Measurements from ENCODE around the gene PWWP3B.
"Not testable (repeated sequence)": the region's sequence is repeated elsewhere in the genome, so short reads cannot be mapped to it uniquely, and the experiment has no call there.

Gene PWWP3B

DNA sequence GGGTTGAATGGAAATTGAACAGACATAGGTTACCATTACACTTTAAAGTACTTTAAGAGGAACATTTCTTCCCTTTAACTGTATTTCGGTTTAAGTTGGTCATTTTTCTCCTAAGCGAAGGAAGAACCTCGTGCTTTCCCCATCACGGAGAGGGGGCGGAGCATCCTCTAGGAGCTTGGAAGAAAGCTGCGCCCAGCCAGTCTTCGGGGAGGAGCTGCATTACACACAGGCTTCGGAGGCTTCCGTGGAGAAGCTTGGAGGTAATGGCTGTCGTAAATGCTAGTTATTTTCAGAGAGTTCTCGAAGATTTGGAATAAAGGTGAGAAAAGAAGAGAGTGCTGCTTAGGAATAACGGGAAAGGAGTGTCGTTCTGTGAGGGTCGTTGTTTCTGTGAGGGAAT, at the start of gene PWWP3B:
TSS of gene PWWP3B (plus strand) at position 199 of the 400 bp plus-strand sequence. CDS start 37,128 bp downstream, outside the sequence.
- no peak for DNase-seq

DNA sequence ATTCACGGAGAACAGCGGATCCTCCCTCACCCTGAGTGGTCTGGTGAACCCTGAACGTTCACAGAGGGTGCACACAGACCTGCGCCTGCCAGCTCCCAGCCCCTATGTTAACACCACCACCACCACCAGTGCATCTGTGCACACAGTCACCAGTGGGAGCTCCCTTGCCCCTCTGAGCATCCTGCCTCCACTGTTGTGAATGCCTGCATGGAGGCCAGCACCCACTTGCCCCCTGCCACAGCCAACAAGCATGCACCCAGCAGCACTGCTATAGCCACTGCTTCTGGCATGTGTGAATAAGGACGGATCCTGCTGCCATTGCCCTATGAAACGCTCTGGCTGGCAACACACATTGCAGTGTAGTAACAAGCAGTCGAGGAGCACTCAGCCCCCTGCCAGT, 29.1 kb upstream of the PWWP3B start:
- no peak for DNase-seq

DNA sequence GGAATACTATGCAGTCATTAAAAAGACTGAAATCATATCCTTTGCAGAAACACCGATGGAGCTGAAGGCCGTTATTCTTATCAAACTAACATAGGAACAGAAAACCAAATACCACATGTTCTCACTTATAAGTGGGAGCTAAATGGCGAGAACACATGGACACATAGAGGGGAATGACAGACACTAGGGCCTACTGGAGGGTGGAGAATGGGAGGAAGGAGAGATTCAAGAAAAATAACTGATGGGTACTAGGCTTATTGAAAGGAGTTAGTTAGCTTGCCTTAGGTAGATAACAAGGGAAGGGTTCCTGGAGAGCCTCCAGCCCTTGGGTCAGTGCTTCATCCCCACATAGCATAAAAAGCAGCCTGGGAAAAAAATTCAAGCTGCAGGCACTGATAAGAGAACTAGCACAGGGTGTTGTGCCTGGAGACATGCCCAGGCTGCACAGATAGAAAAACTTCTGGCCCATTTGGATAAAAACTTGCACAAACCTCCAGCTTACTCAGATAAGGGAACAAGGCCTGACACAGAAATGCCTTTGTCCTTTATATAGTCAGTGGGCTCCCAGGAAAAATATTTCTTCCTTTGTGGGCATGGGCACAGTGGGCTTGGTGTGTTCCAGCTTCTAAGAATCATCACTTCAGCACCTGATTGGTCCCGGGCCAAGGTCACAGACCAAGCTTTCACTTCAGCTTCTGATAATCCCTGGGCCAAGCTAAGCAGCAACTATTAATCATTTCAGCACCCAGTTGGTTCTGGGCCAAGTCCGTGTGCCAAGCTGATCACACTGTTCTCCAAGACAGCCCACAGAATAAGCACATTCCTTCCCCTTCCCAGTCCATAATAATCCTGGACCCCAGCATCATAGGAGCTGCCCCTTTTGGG, 23.1 kb upstream of the PWWP3B start:
- no peak for DNase-seq

DNA sequence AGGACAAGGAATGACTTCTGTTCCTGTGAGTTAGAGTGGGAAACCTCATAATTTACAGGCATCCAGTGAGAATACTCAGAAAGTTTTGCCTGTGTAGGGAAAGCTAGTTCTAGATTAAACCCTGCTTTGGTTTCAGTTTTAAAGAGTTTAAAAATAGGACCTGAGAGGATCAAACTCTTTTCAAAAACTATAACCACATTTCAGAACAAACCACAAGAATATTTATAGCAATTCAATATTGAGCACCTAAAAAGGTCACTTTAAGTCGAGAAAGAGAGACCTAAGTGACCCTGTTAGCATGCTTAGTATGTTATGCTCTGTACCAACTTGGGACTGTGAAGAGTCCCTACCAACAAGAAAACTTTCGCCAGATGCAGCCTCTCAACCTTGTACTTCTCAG, 17.4 kb upstream of the PWWP3B start:
- no peak for DNase-seq

DNA sequence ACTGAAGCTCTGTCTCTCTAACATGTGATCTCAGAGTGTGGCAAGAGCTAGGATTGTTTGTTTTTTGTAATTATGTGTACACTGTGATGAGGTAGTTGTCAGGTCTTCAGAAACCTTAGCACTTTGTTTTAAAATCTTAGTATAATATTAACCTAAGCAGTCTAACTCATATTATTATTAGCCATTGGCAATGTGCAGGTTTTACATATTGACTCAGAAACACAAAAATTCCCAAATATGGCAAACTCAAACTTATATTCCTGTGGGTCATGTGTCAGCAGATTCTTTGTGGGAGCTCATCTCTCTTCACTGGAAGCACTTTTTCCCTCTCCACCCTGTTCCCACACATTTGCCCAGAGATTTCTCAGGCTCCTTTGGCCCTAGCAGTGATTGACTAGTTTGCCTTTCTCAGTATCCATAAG, 8.2 kb upstream of the PWWP3B start:
- no peak for DNase-seq

DNA sequence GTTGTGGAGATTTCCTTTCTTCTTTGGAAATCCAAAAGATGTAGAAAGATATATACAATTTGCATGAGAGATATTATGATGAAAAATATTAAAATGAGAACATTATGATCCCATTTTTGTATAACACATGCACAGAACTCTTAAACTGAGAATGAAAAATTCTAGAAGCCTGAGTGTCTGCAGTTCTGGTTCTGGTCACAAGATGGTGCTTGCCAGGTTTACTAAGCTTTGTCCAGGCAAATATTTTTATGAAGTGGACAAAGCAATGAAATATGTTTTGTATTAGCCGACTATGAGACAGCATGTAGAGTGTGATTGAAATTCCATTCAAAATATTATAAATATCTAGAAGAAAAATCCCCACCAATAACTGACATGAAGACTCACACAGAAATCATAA, 2.2 kb downstream of the PWWP3B start:
- no peak for DNase-seq

DNA sequence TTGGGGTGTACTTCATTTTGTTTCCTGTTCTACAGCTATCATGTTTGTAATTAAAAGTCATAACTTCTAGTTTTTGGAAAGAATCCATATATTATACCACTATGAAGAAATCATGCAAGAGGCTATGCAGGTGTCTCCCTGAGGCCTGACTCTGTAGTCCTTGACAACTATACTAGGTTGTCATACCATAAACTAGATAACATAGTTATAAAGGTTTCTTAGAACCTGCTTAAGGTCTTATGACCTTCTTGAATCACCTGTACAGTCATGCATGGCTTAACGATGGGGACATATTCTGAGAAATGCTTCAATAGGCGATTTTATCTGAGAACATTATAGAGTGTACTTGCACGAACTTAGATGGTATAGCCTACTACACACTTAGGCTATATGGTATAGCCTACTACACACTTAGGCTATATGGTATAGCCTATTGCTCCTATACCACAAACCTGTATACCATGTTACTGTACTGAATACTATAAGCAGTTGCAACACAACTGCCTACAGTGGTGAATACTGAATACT, 3.3 kb downstream of the PWWP3B start:
- no peak for DNase-seq

DNA sequence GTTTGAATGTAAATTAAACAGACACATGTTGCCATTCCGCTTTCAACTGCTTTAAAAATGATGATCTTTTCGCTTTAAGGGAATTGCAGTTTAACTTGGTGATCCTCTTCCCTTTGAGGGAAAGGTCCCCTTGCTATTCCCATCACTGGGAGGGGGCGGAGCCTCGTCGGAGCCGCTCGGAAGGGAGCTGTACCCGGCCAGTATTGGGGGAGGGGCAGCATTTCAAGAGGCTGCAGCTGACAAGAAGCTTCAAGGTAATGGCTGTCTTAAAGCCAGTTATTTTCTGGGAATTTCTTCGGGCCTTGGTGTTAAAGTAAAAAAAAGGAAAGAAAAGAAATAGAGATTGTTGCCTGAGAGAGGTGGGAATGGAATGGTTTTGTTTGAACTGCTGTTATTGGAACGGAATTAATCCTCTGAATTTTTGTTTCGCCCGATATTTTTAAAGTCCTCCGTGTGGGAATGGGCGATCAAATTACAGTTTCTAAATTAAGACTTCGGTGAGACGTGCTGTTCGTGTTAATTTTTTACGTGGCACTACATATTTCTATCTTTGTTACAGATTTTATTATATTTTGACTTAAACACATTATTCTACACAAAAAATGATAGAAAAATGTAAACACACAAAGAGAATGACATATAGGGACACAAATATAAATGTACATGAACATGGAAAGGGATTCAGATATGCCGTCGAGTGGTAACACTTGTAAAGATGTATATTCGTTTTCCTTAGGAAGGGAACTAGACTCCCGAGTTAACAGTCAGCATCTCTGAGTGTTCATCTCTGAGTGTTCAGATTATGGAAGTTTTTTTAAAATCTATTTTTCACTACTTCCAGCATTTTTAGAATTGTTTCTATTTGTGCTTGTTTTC, 9.2 kb downstream of the PWWP3B start:
- DNase-seq, result no peak

DNA sequence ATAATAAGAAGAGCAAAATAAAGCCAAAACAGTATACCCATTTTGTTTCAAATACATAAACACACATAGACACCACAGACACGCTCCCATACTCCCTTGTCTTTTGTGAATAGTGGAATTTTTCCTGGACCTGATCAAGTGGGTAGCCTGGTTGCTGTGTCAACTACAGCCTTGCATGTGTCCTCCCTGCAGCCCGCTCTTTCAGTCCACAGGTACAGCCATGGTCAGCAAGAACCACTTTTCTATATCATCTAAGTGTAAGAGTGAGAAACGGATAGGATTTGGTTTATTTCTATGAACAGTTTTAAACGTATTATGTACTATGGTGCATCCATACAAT, 9.8 kb downstream of the PWWP3B start:
- no peak for DNase-seq

DNA sequence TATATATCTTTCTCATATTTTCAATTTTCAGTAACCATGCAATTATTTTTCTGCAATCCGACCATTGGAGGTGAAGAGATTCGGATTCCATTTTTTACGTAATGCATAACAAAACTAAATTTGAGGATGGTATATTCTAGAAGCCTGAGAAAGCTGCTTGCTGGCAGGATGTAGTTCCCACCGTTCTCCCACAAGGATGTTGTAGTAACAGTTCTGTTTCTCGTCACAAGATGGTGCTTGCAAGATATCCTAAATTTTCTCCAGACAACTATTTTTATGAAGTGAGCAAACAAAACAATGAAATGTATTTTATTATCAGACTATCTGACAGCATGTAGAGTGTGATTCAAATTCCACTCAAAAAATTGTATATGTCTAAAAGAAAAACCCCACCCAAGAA, 10.7 kb downstream of the PWWP3B start:
- no peak for DNase-seq

DNA sequence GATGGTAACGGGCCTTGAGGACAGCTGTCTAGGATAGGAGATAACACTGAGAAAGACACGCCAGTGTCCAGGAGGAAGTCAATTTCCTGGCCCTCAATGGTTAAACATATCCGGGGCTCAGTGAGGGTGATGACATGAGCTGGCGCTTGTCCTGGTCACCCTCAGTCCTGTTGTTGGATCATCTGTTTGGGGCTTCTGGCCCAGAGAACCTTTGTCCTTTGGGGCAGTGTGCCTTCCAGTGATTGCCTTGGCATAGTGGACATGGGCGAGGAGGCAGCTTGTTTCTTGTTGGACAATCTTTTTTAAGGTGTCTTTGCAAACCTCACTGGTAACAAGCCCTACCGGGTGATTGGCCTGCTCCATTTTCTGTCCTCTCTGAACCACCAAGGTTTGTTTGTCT, 15.6 kb downstream of the PWWP3B start:
- not testable (repeated sequence) for DNase-seq

DNA sequence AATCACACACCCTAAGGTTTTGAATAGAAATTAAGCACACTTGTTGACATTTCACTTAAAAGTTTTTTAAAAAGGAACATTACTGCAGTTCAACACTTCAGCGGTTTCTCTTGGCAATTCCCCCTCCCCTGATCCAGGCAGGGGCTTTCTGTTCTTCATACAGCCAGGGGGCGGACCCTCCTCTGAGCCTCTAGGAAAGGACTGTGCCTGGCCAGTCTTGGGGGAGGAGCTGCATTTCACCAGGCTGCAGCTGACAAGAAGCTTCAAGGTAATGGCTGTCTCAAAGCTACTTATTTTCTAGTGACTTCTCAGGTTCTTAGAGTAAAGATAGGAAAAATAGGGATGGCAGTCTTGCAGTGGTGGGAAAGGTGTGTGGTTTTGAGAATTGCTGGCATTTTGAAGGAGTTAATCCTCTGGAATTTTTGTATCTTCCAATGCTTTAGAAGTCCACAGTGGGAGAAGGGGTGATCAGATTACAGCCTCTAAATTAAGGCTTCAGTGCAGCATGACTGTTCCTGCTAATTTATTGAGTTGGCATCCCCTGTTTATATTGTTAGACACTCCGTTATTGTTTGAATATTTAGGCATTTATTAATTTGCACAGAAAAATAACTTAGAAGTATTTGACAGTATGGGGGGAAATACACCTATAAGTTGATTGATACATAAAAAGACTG, 33.5 kb downstream of the PWWP3B start:
- no peak for DNase-seq

DNA sequence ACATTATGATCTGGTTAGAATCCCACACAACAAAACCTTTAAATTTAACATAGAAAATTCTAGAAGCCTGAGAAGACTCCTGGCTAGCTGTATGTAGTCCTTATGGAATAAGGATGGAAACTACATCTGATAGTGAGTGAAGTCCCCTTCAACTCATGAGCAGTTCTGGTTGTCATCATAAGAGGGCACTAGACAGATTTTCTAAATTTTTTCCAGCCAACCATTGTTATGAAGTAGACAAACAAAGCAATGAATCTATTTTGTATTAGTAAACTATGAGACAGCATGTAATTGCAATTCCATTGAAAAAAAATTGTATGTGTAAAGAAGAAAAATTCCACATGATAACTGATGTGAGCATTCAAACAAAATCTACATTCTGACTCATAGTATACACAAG, 35.2 kb downstream of the PWWP3B start:
- DNase-seq, result no peak

DNA sequence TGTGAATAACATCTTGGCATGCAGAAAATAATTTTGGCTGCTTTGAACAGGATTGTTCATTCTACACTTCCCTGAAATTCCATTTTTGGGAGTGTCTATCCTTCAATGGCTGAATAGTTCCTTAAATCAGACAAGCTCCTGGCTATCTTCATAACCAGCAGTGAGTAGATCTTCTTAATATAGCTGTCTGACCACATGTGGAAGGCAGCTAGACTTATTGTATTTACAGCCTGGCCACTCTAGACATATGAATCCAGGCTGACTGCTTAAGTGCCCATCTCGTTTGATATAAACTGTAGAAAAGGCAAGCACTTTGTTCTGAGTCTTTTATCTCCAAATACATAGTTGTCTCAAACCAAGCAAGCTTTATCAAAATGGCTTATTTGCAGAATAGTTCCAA, 40.0 kb downstream of the PWWP3B start:
- DNase-seq, result no peak

Data from activated T-cell treated with anti-CD3 and anti-CD28 coated beads, Interleukin-2, amount 50 U/mL, for 48 hours (primary cell).